Measurements from ENCODE around the gene ZNF574. TPM values are rescaled to one million over a fixed set of nuclear protein-coding genes. Genes with fewer than 3 reads are reported as not detected.
"Not testable (repeated sequence)": the region's sequence is repeated elsewhere in the genome, so short reads cannot be mapped to it uniquely, and the experiment has no call there.

Gene ZNF574
- total and polyA plus RNA-seq, 2 donors (not counting 3 experiments of a cell fraction or from before 2014, with no cell fraction given): 13.6 to 15.3 TPM

DNA sequence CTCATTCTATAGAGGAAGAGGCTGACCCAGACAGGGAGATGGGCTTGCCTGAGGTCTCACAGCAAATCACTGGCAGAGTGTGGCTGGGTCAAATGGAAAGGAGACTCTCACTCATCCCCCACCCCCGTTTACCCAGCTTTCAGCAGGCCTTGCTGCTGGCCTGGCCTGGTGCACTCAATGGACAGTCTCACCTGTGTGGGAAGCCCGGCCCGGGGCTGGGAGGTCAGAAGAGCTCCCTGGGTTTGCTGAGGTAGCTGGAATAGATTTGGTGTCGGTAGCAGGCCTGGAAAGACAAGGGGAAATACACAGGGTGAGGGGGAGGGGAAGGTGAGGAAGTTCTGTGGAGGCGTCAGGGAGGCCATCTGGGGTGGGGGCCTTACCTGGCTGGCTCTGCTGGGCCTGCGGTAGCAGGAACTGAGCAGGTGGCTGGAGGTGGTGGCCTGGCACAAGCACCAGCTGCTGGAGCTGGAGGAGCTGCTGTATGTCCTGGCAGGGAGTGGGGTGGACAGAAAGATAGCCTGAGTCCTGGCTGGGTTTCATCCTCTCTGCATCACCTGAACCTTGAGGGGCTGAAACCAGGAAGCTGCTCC, 23.5 kb downstream of the ZNF574 start:
- Histone ChIP-seq H3K4me2 (ENCODE audit: insufficient read depth, low read length) (no peak overlapping the region), H3K4me1 (ENCODE audit: control insufficient read depth, extremely low read depth, insufficient read depth, low read length) (no peaks in the 10 kb centered on the region), H3K9me1 (replicated peaks; ENCODE audit: control insufficient read depth, extremely low read depth, insufficient read depth, low read length) (no peaks in the 10 kb centered on the region), H4K20me1 (replicated peaks; ENCODE audit: control insufficient read depth, extremely low read depth, insufficient read depth, low read length) (no peaks in the 10 kb centered on the region), H3K9me3 (replicated peaks; ENCODE audit: control insufficient read depth, insufficient read depth, low read length) (no peaks in the 10 kb centered on the region), H2AFZ (ENCODE audit: low read depth, low read length) (no peak overlapping the region), H3K9ac (replicated peaks; ENCODE audit: extremely low read depth, insufficient read depth, low read length) (no peak overlapping the region), H3K27me3 (ENCODE audit: control insufficient read depth in 2 of 2, insufficient read depth in 2 of 2, low read length in 2 of 2) (peaks cover 0 to 2% of the 10 kb centered on the region in 2 experiments), H3K27ac (ENCODE audit: insufficient read depth, low read depth, low read length) (no peak overlapping the region), H3K4me3 (replicated peaks in 1 of 3; ENCODE audit: insufficient read depth in 1 of 3, low read depth in 1 of 3, low read length in 3 of 3) (no peak overlapping the region), H3K36me3 (ENCODE audit: control insufficient read depth in 2 of 2, extremely low read depth in 1 of 2, insufficient read depth in 2 of 2, low read length in 2 of 2) (no peaks in the 10 kb centered on the region), H3K79me2 (ENCODE audit: control insufficient read depth, insufficient read depth, low read length) (no peaks in the 10 kb centered on the region)
- FAIRE-seq (no peak), DNase-seq (ENCODE audit: low read depth, low spot score) (no peak)
- intact Hi-C loops (cut with micrococcal nuclease) (no loop called here), dilution Hi-C loops (cut with MboI; ENCODE audit: extremely low pct_ligation_motif_present, low sequenced_read_pairs) (no loop called here)
- TF ChIP-seq POLR2AphosphoS5 (IDR thresholded peaks at IDR 0.05; ENCODE audit: insufficient read depth, low read depth, low read length) (no peak), EZH2 (IDR thresholded peaks at IDR 0.05; ENCODE audit: borderline replicate concordance, low read depth, low read length, severe bottlenecking) (no peak), MYC (IDR thresholded peaks at IDR 0.05; ENCODE audit: low read depth, low read length) (no peak), FOS (IDR thresholded peaks at IDR 0.05; ENCODE audit: borderline replicate concordance, insufficient read depth, low read length) (no peak), JUN (IDR thresholded peaks at IDR 0.05; ENCODE audit: borderline replicate concordance, insufficient read depth, insufficient read length, low read depth) (no peak), GATA2 (IDR thresholded peaks at IDR 0.05; ENCODE audit: insufficient read depth, insufficient read length, low read depth, low read length) (no peak)
- TF ChIP-seq, protein P1, sequence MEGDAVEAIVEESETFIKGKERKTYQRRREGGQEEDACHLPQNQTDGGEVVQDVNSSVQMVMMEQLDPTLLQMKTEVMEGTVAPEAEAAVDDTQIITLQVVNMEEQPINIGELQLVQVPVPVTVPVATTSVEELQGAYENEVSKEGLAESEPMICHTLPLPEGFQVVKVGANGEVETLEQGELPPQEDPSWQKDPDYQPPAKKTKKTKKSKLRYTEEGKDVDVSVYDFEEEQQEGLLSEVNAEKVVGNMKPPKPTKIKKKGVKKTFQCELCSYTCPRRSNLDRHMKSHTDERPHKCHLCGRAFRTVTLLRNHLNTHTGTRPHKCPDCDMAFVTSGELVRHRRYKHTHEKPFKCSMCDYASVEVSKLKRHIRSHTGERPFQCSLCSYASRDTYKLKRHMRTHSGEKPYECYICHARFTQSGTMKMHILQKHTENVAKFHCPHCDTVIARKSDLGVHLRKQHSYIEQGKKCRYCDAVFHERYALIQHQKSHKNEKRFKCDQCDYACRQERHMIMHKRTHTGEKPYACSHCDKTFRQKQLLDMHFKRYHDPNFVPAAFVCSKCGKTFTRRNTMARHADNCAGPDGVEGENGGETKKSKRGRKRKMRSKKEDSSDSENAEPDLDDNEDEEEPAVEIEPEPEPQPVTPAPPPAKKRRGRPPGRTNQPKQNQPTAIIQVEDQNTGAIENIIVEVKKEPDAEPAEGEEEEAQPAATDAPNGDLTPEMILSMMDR (IDR thresholded peaks at IDR 0.05; ENCODE audit: extremely low read depth in 1 of 2, insufficient read depth in 1 of 2, low read depth in 1 of 2, low read length in 2 of 2): no peak
- POLR2A ChIA-PET: no interaction called here
- BruUV-seq (replicated peaks): no TSS peak
- CTCF ChIA-PET: interaction anchor here (1.0 to 1.5 kb wide), 3 partner anchors 9 to 15 kb away, joined by 3 to 6 read pairs (median 6); no protein-coding TSS in a partner anchor

DNA sequence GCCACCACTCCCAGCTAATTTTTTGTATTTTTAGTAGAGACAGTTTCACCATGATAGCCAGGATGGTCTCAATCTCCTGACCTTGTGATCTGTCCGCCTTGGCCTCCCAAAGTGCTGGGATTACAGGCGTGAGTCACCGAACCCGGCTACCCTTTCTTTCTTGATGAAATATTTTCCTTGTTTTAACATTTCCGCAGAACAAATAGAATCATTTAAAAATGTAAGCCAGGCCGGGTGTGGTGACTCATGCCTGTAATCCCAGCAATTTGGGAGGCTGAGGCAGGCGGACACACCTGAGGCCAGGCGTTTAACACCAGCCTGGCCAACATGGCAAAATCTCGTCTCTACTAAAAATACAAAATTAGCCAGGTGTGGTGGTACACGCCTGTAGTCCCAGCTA, 24.3 kb downstream of the ZNF574 start:
- H3K4me2 ChIP-seq (ENCODE audit: insufficient read depth, low read length); H3K9me1 ChIP-seq (replicated peaks; ENCODE audit: control insufficient read depth, extremely low read depth, insufficient read depth, low read length); H2AFZ ChIP-seq (ENCODE audit: low read depth, low read length); H4K20me1 ChIP-seq (replicated peaks; ENCODE audit: control insufficient read depth, extremely low read depth, insufficient read depth, low read length); FAIRE-seq; intact Hi-C loops (cut with micrococcal nuclease); dilution Hi-C loops (cut with MboI; ENCODE audit: extremely low pct_ligation_motif_present, low sequenced_read_pairs); BruUV-seq (replicated peaks); H3K27me3 ChIP-seq (ENCODE audit: control insufficient read depth in 2 of 2, insufficient read depth in 2 of 2, low read length in 2 of 2); H3K27ac ChIP-seq (ENCODE audit: insufficient read depth, low read depth, low read length); H3K36me3 ChIP-seq (ENCODE audit: control insufficient read depth in 2 of 2, extremely low read depth in 1 of 2, insufficient read depth in 2 of 2, low read length in 2 of 2); H3K9ac ChIP-seq (replicated peaks; ENCODE audit: extremely low read depth, insufficient read depth, low read length); H3K9me3 ChIP-seq (replicated peaks; ENCODE audit: control insufficient read depth, insufficient read depth, low read length); H3K79me2 ChIP-seq (ENCODE audit: control insufficient read depth, insufficient read depth, low read length); DNase-seq (ENCODE audit: low read depth, low spot score); H3K4me1 ChIP-seq (ENCODE audit: control insufficient read depth, extremely low read depth, insufficient read depth, low read length); H3K4me3 ChIP-seq (replicated peaks in 1 of 3; ENCODE audit: insufficient read depth in 1 of 3, low read depth in 1 of 3, low read length in 3 of 3): not testable (repeated sequence)
- CTCF ChIA-PET: interaction anchor here (1.0 to 1.5 kb wide), 7 partner anchors 8 to 76 kb away, joined by 3 to 6 read pairs (median 4); no protein-coding TSS in a partner anchor
- POLR2A ChIA-PET: interaction anchor here (0.6 kb wide), 1 partner anchor 304 kb away, joined by 3 read pairs; no protein-coding TSS in a partner anchor

Data from endothelial cell of umbilical vein (primary cell).